Measurements from ENCODE around the gene CSTF2T.

Gene CSTF2T

GRCh38 chr10:51659344-51659743 is 40.1 kb downstream of the CSTF2T start:
- no peak for ATAC-seq (replicated peaks; ENCODE audit: extremely low read depth, poor library complexity, severe bottlenecking)
- no peak for DNase-seq (ENCODE audit: low spot score in 2 of 2)
- Mint-ChIP-seq H3K27me3 (peaks cover 45% of the 10 kb centered on the region), H3K9me3 (no peaks in the 10 kb centered on the region), H3K4me3 (no peak overlapping the region), H3K36me3 (ENCODE audit: insufficient read depth) (no peaks in the 10 kb centered on the region), H3K4me1 (no peaks in the 10 kb centered on the region), H3K27ac (ENCODE audit: low read depth) (no peak overlapping the region)

GRCh38 chr10:51658000-51658399 is 41.4 kb downstream of the CSTF2T start:
- H3K4me1 Mint-ChIP-seq = no peaks in the 10 kb centered on the region
- no peak for DNase-seq (ENCODE audit: low spot score in 2 of 2)
- no peak overlapping the region for H3K27ac Mint-ChIP-seq (ENCODE audit: low read depth)
- H3K4me3 Mint-ChIP-seq = no peak overlapping the region
- H3K36me3 Mint-ChIP-seq (ENCODE audit: insufficient read depth) = no peaks in the 10 kb centered on the region
- ATAC-seq (replicated peaks; ENCODE audit: extremely low read depth, poor library complexity, severe bottlenecking) = no peak
- peaks cover 45% of the 10 kb centered on the region for H3K27me3 Mint-ChIP-seq
- H3K9me3 Mint-ChIP-seq = no peaks in the 10 kb centered on the region

- no peak overlapping the region for H3K27ac Mint-ChIP-seq (ENCODE audit: low read depth)
Observed at GRCh38 chr10:51656503-51656902, 42.9 kb downstream of the CSTF2T start.

GRCh38 chr10:51654918-51655317 is 44.5 kb downstream of the CSTF2T start:
- no peak overlapping the region for H3K4me3 Mint-ChIP-seq
- DNase-seq (ENCODE audit: low spot score in 2 of 2) = no peak
- no peaks in the 10 kb centered on the region for H3K9me3 Mint-ChIP-seq
- H3K4me1 Mint-ChIP-seq = no peaks in the 10 kb centered on the region
- no peaks in the 10 kb centered on the region for H3K36me3 Mint-ChIP-seq (ENCODE audit: insufficient read depth)
- no peak for ATAC-seq (replicated peaks; ENCODE audit: extremely low read depth, poor library complexity, severe bottlenecking)
- peaks cover 36% of the 10 kb centered on the region for H3K27me3 Mint-ChIP-seq
- no peak overlapping the region for H3K27ac Mint-ChIP-seq (ENCODE audit: low read depth)

More at GRCh38 chr10:51656503-51656902, 42.9 kb downstream of the CSTF2T start:
- Mint-ChIP-seq H3K4me3 (no peak overlapping the region), H3K36me3 (ENCODE audit: insufficient read depth) (no peaks in the 10 kb centered on the region), H3K4me1 (no peaks in the 10 kb centered on the region), H3K27me3 (peaks cover 45% of the 10 kb centered on the region), H3K9me3 (no peaks in the 10 kb centered on the region)
- DNase-seq (ENCODE audit: low spot score in 2 of 2) (no peak), ATAC-seq (replicated peaks; ENCODE audit: extremely low read depth, poor library complexity, severe bottlenecking) (no peak)

- Mint-ChIP-seq H3K4me3 (no peak overlapping the region), H3K27ac (ENCODE audit: low read depth) (no peak overlapping the region)
- DNase-seq (ENCODE audit: low spot score in 2 of 2) = no peak
Observed at GRCh38 chr10:51653025-51653424, 46.4 kb downstream of the CSTF2T start.

GRCh38 chr10:51651063-51651462 is 48.3 kb downstream of the CSTF2T start:
- no peaks in the 10 kb centered on the region for H3K4me1 Mint-ChIP-seq
- no peak overlapping the region for H3K4me3 Mint-ChIP-seq
- H3K27me3 Mint-ChIP-seq = peaks cover 1% of the 10 kb centered on the region
- no peak for ATAC-seq (replicated peaks; ENCODE audit: extremely low read depth, poor library complexity, severe bottlenecking)
- DNase-seq (ENCODE audit: low spot score in 2 of 2) = no peak
- H3K9me3 Mint-ChIP-seq = no peaks in the 10 kb centered on the region
- H3K27ac Mint-ChIP-seq (ENCODE audit: low read depth) = no peak overlapping the region
- no peaks in the 10 kb centered on the region for H3K36me3 Mint-ChIP-seq (ENCODE audit: insufficient read depth)

More at GRCh38 chr10:51653025-51653424, 46.4 kb downstream of the CSTF2T start:
- H3K27me3 Mint-ChIP-seq = peaks cover 21% of the 10 kb centered on the region
- no peaks in the 10 kb centered on the region for H3K36me3 Mint-ChIP-seq (ENCODE audit: insufficient read depth)
- H3K4me1 Mint-ChIP-seq = no peaks in the 10 kb centered on the region
- H3K9me3 Mint-ChIP-seq = no peaks in the 10 kb centered on the region
- ATAC-seq (replicated peaks; ENCODE audit: extremely low read depth, poor library complexity, severe bottlenecking) = no peak

- Mint-ChIP-seq H3K36me3 (ENCODE audit: insufficient read depth) (no peaks in the 10 kb centered on the region), H3K4me1 (no peaks in the 10 kb centered on the region), H3K9me3 (no peaks in the 10 kb centered on the region), H3K27me3 (peaks cover 10% of the 10 kb centered on the region), H3K4me3 (no peak overlapping the region), H3K27ac (ENCODE audit: low read depth) (no peak overlapping the region)
- no peak for DNase-seq (ENCODE audit: low spot score in 2 of 2)
- no peak for ATAC-seq (replicated peaks; ENCODE audit: extremely low read depth, poor library complexity, severe bottlenecking)
Observed at GRCh38 chr10:51649064-51649463, 50.3 kb downstream of the CSTF2T start.
